H1 (cell line): ENCODE data around the gene MAP4K4. TPM values are rescaled to one million over a fixed set of nuclear protein-coding genes. Genes with fewer than 3 reads are reported as not detected.

ENCODE experiments used
- CTCF ChIA-PET: fragments of 300-600 bp; sonication (Branson Sonifier 250); formaldehyde crosslinking; loops from one replicate; lab custom pipeline; 2021; ENCODE audit not compliant: partially characterized antibody; lab: Charles Lee
- POLR2A ChIA-PET: fragments of 300-600 bp; sonication (Branson Sonifier 250); formaldehyde crosslinking; loops from one replicate; lab custom pipeline; 2021; ENCODE audit warnings: inconsistent platforms; ENCODE audit not compliant: partially characterized antibody; lab: Charles Lee
- DNase-seq, 2 experiments: peaks; one replicate each; pipeline versions ENCODE4 v3.0.0 to v3.0.0-alpha.2; 2010 to 2022; ENCODE audit warnings: low spot score in 2 of 2, low read depth in 1 of 2, mixed read lengths in 1 of 2
- FAIRE-seq: peaks from 2 replicates; lab custom pipeline; 2011; peaks lifted over from hg19 to GRCh38; lab: Jason Lieb, UNC
- H2AFZ ChIP-seq: 2 replicates; pipeline ENCODE4 v1.8.1; 2012; ENCODE audit warnings: low read length, inconsistent platforms
- H2AK5ac ChIP-seq: 2 replicates; pipeline ENCODE4 v1.6.1; 2013; ENCODE audit warnings: low read depth, low read length
- H2BK120ac ChIP-seq: replicated peaks from 2 replicates; pipeline ENCODE3; 2013; ENCODE audit warnings: low read depth, low read length, inconsistent platforms
- H2BK12ac ChIP-seq: 2 replicates; pipeline ENCODE4 v1.6.1; 2013; ENCODE audit warnings: low read depth, low read length
- H2BK15ac ChIP-seq: 2 replicates; pipeline ENCODE4 v1.6.1; 2013; ENCODE audit warnings: low read length
- H2BK20ac ChIP-seq: 2 replicates; pipeline ENCODE4 v1.6.1; 2013; ENCODE audit warnings: low read length
- H2BK5ac ChIP-seq: 2 replicates; pipeline ENCODE4 v1.6.1; 2013; ENCODE audit warnings: low read depth, low read length
- H3K14ac ChIP-seq: 2 replicates; pipeline ENCODE4 v1.6.1; 2013; ENCODE audit warnings: inconsistent platforms; ENCODE audit not compliant: insufficient read length
- H3K18ac ChIP-seq: 2 replicates; pipeline ENCODE4 v1.6.1; 2013; ENCODE audit warnings: low read length; ENCODE audit errors: extremely low read depth
- H3K23ac ChIP-seq: 2 replicates; pipeline ENCODE4 v1.6.1; 2013; ENCODE audit warnings: inconsistent platforms; ENCODE audit not compliant: insufficient read length
- H3K23me2 ChIP-seq: 2 replicates; pipeline ENCODE4 v1.6.1; 2013; ENCODE audit warnings: low read depth, low read length
- H3K27ac ChIP-seq: 2 replicates; pipeline ENCODE4 v1.6.1; 2011; ENCODE audit warnings: low read depth, low read length, inconsistent platforms
- H3K27me3 ChIP-seq, 4 experiments: replicated peaks in 1 of 4; 1 replicate in 1 of 4; 2 replicates in 3 of 4; pipeline versions ENCODE4 v1.6.1 to v1.8.1; 2011 to 2013; ENCODE audit warnings: low read length in 3 of 4, mild to moderate bottlenecking in 3 of 4, inconsistent platforms in 2 of 4, mixed read lengths in 2 of 4, moderate library complexity in 1 of 4; ENCODE audit not compliant: control insufficient read depth in 3 of 4, insufficient read depth in 3 of 4; ENCODE audit errors: extremely low read depth in 1 of 4
- H3K36me3 ChIP-seq, 4 experiments: 2 replicates each; pipeline versions ENCODE4 v1.6.1 to v1.8.1; 2011 to 2013; ENCODE audit warnings: mild to moderate bottlenecking in 4 of 4, low read length in 3 of 4, moderate library complexity in 2 of 4, control low read depth in 1 of 4, inconsistent platforms in 1 of 4; ENCODE audit not compliant: insufficient read depth in 4 of 4, control insufficient read depth in 2 of 4
- H3K4ac ChIP-seq: replicated peaks from 2 replicates; pipeline ENCODE3; 2013; ENCODE audit warnings: low read length, low read depth, mixed read lengths, inconsistent platforms; ENCODE audit not compliant: insufficient read length
- H3K4me1 ChIP-seq, 4 experiments: replicated peaks in 1 of 4; 1 replicate in 1 of 4; 2 replicates in 3 of 4; pipeline versions ENCODE4 v1.6.1 to v1.8.1; 2011 to 2013; ENCODE audit warnings: low read length in 3 of 4, inconsistent platforms in 2 of 4, mixed read lengths in 1 of 4; ENCODE audit not compliant: insufficient read depth in 4 of 4, control insufficient read depth in 3 of 4
- H3K4me2 ChIP-seq, 2 experiments: 2 replicates each; pipeline versions ENCODE4 v1.6.1 to v1.8.1; 2011 to 2013; ENCODE audit warnings: low read depth in 2 of 2, low read length in 2 of 2, control low read depth in 1 of 2, inconsistent platforms in 1 of 2, mild to moderate bottlenecking in 1 of 2; ENCODE audit not compliant: insufficient read depth in 1 of 2
- H3K4me3 ChIP-seq, 4 experiments: fragments of 200-600, 300-600 bp in 1 of 4; sonication (generic), shearing (Covaris generic), sonication (Bioruptor Twin) in 1 of 4; 2 replicates each; pipeline versions ENCODE4 v1.5.1 to v1.8.1; 2011 to 2016; ENCODE audit warnings: low read length in 4 of 4, low read depth in 3 of 4, control low read depth in 2 of 4, inconsistent platforms in 2 of 4, mild to moderate bottlenecking in 2 of 4, mixed read lengths in 1 of 4, moderate library complexity in 1 of 4; ENCODE audit not compliant: insufficient read depth in 2 of 4; ENCODE audit errors: extremely low read depth in 1 of 4
- H3K56ac ChIP-seq: replicated peaks from 2 replicates; pipeline ENCODE3; 2013; ENCODE audit warnings: low read depth, mild to moderate bottlenecking, mixed read lengths, low read length, inconsistent platforms; ENCODE audit not compliant: insufficient read length
- H3K79me1 ChIP-seq: 2 replicates; pipeline ENCODE4 v1.6.1; 2013; ENCODE audit warnings: low read depth, low read length, control low read depth
- H3K79me2 ChIP-seq, 2 experiments: 2 replicates each; pipeline versions ENCODE4 v1.6.1 to v1.8.1; 2012 to 2013; ENCODE audit warnings: low read length in 2 of 2, mild to moderate bottlenecking in 2 of 2, inconsistent platforms in 1 of 2; ENCODE audit not compliant: insufficient read depth in 2 of 2, control insufficient read depth in 1 of 2
- H3K9ac ChIP-seq, 4 experiments: replicated peaks in 1 of 4; 1 replicate in 1 of 4; 2 replicates in 3 of 4; pipeline versions ENCODE4 v1.6.1 to v1.8.1; 2011 to 2013; ENCODE audit warnings: low read depth in 3 of 4, low read length in 3 of 4, control low read depth in 2 of 4, mild to moderate bottlenecking in 2 of 4, moderate library complexity in 2 of 4, inconsistent platforms in 1 of 4; ENCODE audit errors: extremely low read depth in 1 of 4
- H3K9me3 ChIP-seq, 2 experiments: 2 replicates each; pipeline versions ENCODE4 v1.6.1 to v1.8.1; 2012 to 2013; ENCODE audit warnings: mild to moderate bottlenecking in 2 of 2, moderate library complexity in 2 of 2, control low read depth in 1 of 2, inconsistent platforms in 1 of 2, low read depth in 1 of 2, low read length in 1 of 2, mixed read lengths in 1 of 2; ENCODE audit not compliant: insufficient read depth in 2 of 2
- H4K20me1 ChIP-seq, 2 experiments: replicated peaks in 1 of 2; 2 replicates each; pipeline versions ENCODE3 to v1.8.1; 2011 to 2013; ENCODE audit warnings: inconsistent platforms in 2 of 2, low read length in 2 of 2, mild to moderate bottlenecking in 1 of 2; ENCODE audit not compliant: insufficient read depth in 2 of 2, control insufficient read depth in 1 of 2
- H4K5ac ChIP-seq: 2 replicates; pipeline ENCODE4 v1.6.1; 2013; ENCODE audit warnings: low read length, low read depth, mixed read lengths, inconsistent platforms; ENCODE audit not compliant: insufficient read length
- H4K8ac ChIP-seq: 2 replicates; pipeline ENCODE4 v1.8.0; 2013; ENCODE audit warnings: mild to moderate bottlenecking, moderate library complexity, low read length, inconsistent platforms; ENCODE audit not compliant: insufficient read depth; ENCODE audit errors: extremely low read depth
- H4K91ac ChIP-seq: replicated peaks from 2 replicates; pipeline ENCODE3; 2013; ENCODE audit warnings: low read length, mixed read lengths, inconsistent platforms; ENCODE audit not compliant: insufficient read length
- CHD1 ChIP-seq: IDR thresholded peaks from 2 replicates; pipeline ENCODE4 v1.6.1; 2012; ENCODE audit warnings: low read depth, low read length, improper control_type of control experiment
- CTBP2 ChIP-seq: IDR thresholded peaks from 2 replicates; pipeline ENCODE4 v1.7.0; 2011; ENCODE audit warnings: borderline replicate concordance, mild to moderate bottlenecking, moderate library complexity, mixed read lengths, low read length; ENCODE audit not compliant: insufficient read depth, insufficient read length
- KDM4A ChIP-seq: IDR thresholded peaks from one replicate; pipeline ENCODE4 v1.7.1; 2012; ENCODE audit warnings: low read depth, mild to moderate bottlenecking, moderate library complexity, low read length, inconsistent platforms; ENCODE audit not compliant: severe bottlenecking
- MAX ChIP-seq: IDR thresholded peaks from 2 replicates; pipeline ENCODE4 v1.6.1; 2012; ENCODE audit warnings: inconsistent platforms
- POU5F1 ChIP-seq: IDR thresholded peaks from 2 replicates; pipeline ENCODE4 v1.6.1; 2011; ENCODE audit warnings: low read depth, mild to moderate bottlenecking, low read length, moderate library complexity
- RFX5 ChIP-seq: IDR thresholded peaks from 2 replicates; pipeline ENCODE4 v1.6.1; 2011; ENCODE audit warnings: low read depth, low read length, improper control_type of control experiment, borderline replicate concordance
- TAF1 ChIP-seq: IDR thresholded peaks from 2 replicates; pipeline ENCODE4 v1.6.1; 2011; ENCODE audit warnings: mild to moderate bottlenecking, low read depth, low read length
- WGBS, 2 experiments: shearing (Covaris generic) in 1 of 2; methylation state at CpG; one replicate each; pipeline versions ENCODE4 v1.1.6 to v1.1.7; 2013 to 2015; ENCODE audit warnings: low lambda C conversion rate in 2 of 2, mixed read lengths in 2 of 2, inconsistent platforms in 1 of 2, low coverage in 1 of 2, missing lambda C conversion rate in 1 of 2; ENCODE audit not compliant: insufficient replicate concordance in 2 of 2, insufficient coverage in 1 of 2, insufficient read length in 1 of 2; ENCODE audit errors: extremely low coverage in 1 of 2, missing lambda C conversion rate in 1 of 2; 5-methylcytosine and 5-hydroxymethylcytosine counted together
- polyA plus RNA-seq, 7 experiments: library from polyadenylated mRNA; depleted of rRNA in 3 of 7; stranded (reverse) in 5 of 7; unstranded in 2 of 7; fragments of >200 nt in 5 of 7; fragments of 200-250 nt in 2 of 7; gene quantifications; 1 replicate in 5 of 7; 2 replicates in 1 of 7; 4 replicates in 1 of 7; pipeline versions ENCODE4 v1.2.1 to v1.2.3, GENCODE V29; 2011 to 2013; ENCODE audit warnings: missing spikeins in 2 of 7, mixed read lengths in 2 of 7
- total RNA-seq: library from RNA; stranded (reverse); fragmentation: NEBNext Ultra II Directional; extraction: Animal tissue kit (Norgen Biotek cat#: 25700); gene quantifications from 2 replicates; pipeline ENCODE4 v1.2.1, GENCODE V29; 2021

MAP4K4 gene
- total and polyA plus RNA-seq, 2 of the 8 experiments (the other 6 are each of a cell fraction or from before 2014, with no cell fraction given) = 53.2 to 138 TPM

GRCh38 chr2:101830146-101830545, 132.6 kb downstream of the MAP4K4 start:
- Histone ChIP-seq H4K8ac (no peak overlapping the region), H3K23ac (no peak overlapping the region), H2AK5ac (no peak overlapping the region), H3K27ac (no peak overlapping the region), H3K23me2 (no peaks in the 10 kb centered on the region), H3K56ac (no peak overlapping the region), H3K36me3 (peaks cover 5 to 59% (median 41%) of the 10 kb centered on the region in 4 experiments), H3K9me3 (no peaks in the 10 kb centered on the region), H3K14ac (no peak overlapping the region), H4K91ac (no peak overlapping the region), H3K4me3 (no peak overlapping the region), H2BK15ac (no peak overlapping the region), H2BK20ac (no peak overlapping the region), H3K18ac (no peak overlapping the region), H4K20me1 (peaks cover 5 to 13% of the 10 kb centered on the region in 2 experiments), H3K27me3 (no peaks in the 10 kb centered on the region), H3K79me2 (0 out of 4 replicates have a peak, but pooled peaks cover 0 to 2% of the 10 kb centered on the region in 2 experiments), H2AFZ (no peak overlapping the region), H3K4me2 (no peak overlapping the region), H3K4ac (no peak overlapping the region), H2BK120ac (no peak overlapping the region), H3K79me1 (no peaks in the 10 kb centered on the region), H3K4me1 (peaks cover 0 to 3% (median 1%) of the 10 kb centered on the region in 4 experiments; a peak in 2 of 7 replicates), H4K5ac (no peak overlapping the region), H3K9ac (no peak overlapping the region), H2BK5ac (no peak overlapping the region), H2BK12ac (no peak overlapping the region)
- FAIRE-seq (no peak), DNase-seq (no peak)
- ChIA-PET CTCF (interaction anchor here (0.8 to 5.9 kb wide), 16 partner anchors 8 to 413 kb away, joined by 3 to 37 read pairs (median 9); no protein-coding TSS in a partner anchor), POLR2A (no interaction called here)
- 92% methylated on average over 1 of the region's 1 CpG; no CpG with 5 or more reads in 1 of the 2 experiments for WGBS, 2 experiments
- TF ChIP-seq MAX (no peak), CTBP2 (no peak), RFX5 (no peak), CHD1 (no peak), KDM4A (no peak), TAF1 (no peak), POU5F1 (no peak)
